ENCODE results near the gene ZIC1. TPM values are rescaled to one million over a fixed set of nuclear protein-coding genes. Genes with fewer than 3 reads are reported as not detected.
A peak's percentile ranks its signal among the peaks of the same experiment; 100 is the strongest.

Gene ZIC1
- total RNA-seq, 4 donors from 2014 or later, result 1.6 to 2.5 (median 1.7) TPM; not detected in 1

- H3K9me3 ChIP-seq, result no peaks in the 10 kb centered on the region
- H3K4me3 ChIP-seq, result no peak overlapping the region
- H3K36me3 ChIP-seq, result no peaks in the 10 kb centered on the region
- no peak overlapping the region for H3K27ac ChIP-seq
- peaks cover 0 to 16% (median 0%) of the 10 kb centered on the region in 4 donors for H3K4me1 ChIP-seq
- DNase-seq, result no peak
- no peak for TF ChIP-seq CTCF (IDR thresholded peaks at IDR 0.05)
- TF ChIP-seq POLR2A (IDR thresholded peaks at IDR 0.05), result no peak
- peaks cover 0 to 50% of the 10 kb centered on the region in 2 donors for H3K27me3 ChIP-seq
Observed at GRCh38 chr3:147418371-147418781, 9.2 kb downstream of the ZIC1 start.

GRCh38 chr3:147418808-147419701 is 9.9 kb downstream of the ZIC1 start:
- peak overlapping the region in 1 of 4 donors; percentile 27 for H3K4me3 ChIP-seq
- H3K27ac ChIP-seq, result no peak overlapping the region
- peaks cover 0 to 16% (median 0%) of the 10 kb centered on the region in 4 donors for H3K4me1 ChIP-seq
- DNase-seq, result no peak
- no peaks in the 10 kb centered on the region for H3K9me3 ChIP-seq
- H3K27me3 ChIP-seq, result peaks cover 0 to 50% of the 10 kb centered on the region in 2 donors
- no peak for TF ChIP-seq POLR2A (IDR thresholded peaks at IDR 0.05)
- TF ChIP-seq CTCF (IDR thresholded peaks at IDR 0.05), result no peak
- no peaks in the 10 kb centered on the region for H3K36me3 ChIP-seq

- H3K27me3 ChIP-seq, result peaks cover 0 to 58% of the 10 kb centered on the region in 2 donors
- no peaks in the 10 kb centered on the region for H3K36me3 ChIP-seq
- no peaks in the 10 kb centered on the region for H3K9me3 ChIP-seq
- peaks cover 0 to 16% (median 0%) of the 10 kb centered on the region in 4 donors for H3K4me1 ChIP-seq
- H3K4me3 ChIP-seq, result no peak overlapping the region
- TF ChIP-seq CTCF (IDR thresholded peaks at IDR 0.05) (no peak), POLR2A (IDR thresholded peaks at IDR 0.05) (no peak)
- no peak overlapping the region for H3K27ac ChIP-seq
- no peak for DNase-seq
Observed at GRCh38 chr3:147419781-147420224, 10.6 kb downstream of the ZIC1 start.

GRCh38 chr3:147420353-147421183 is 11.4 kb downstream of the ZIC1 start:
- no peak for TF ChIP-seq POLR2A (IDR thresholded peaks at IDR 0.05)
- TF ChIP-seq CTCF (IDR thresholded peaks at IDR 0.05), result no peak
- Histone ChIP-seq H3K9me3 (no peaks in the 10 kb centered on the region), H3K4me1 (peaks cover 0 to 16% (median 0%) of the 10 kb centered on the region in 4 donors), H3K27ac (no peak overlapping the region), H3K27me3 (peaks cover 0 to 58% of the 10 kb centered on the region in 2 donors), H3K4me3 (no peak overlapping the region), H3K36me3 (no peaks in the 10 kb centered on the region)
- no peak for DNase-seq

- Histone ChIP-seq H3K4me3 (no peak overlapping the region), H3K9me3 (no peaks in the 10 kb centered on the region), H3K27ac (no peak overlapping the region), H3K4me1 (peaks cover 0 to 16% (median 0%) of the 10 kb centered on the region in 4 donors), H3K36me3 (no peaks in the 10 kb centered on the region), H3K27me3 (peaks cover 0 to 58% of the 10 kb centered on the region in 2 donors)
- DNase-seq, result no peak
- TF ChIP-seq CTCF (IDR thresholded peaks at IDR 0.05) (no peak), POLR2A (IDR thresholded peaks at IDR 0.05) (no peak)
Observed at GRCh38 chr3:147421184-147421912, 12.2 kb downstream of the ZIC1 start.
